A549 (cell line): ENCODE results near the gene MAP3K20. TPM values are rescaled to one million over a fixed set of nuclear protein-coding genes. Genes with fewer than 3 reads are reported as not detected.

Source experiments
- ATAC-seq, 2 experiments: fragments of 200-7000 bp in 1 of 2; fragments of >200 bp in 1 of 2; cut with Nextera tagmentation in 1 of 2; cut with Tn5 transposase in 1 of 2; 3 replicates each; pipeline versions ENCODE4 v1.8.0 to v1.9.1; 2018 to 2020; ENCODE audit warnings: mild to moderate bottlenecking in 1 of 2, moderate library complexity in 1 of 2
- CTCF ChIA-PET: fragments of 300-600 bp; sonication (Branson Sonifier 250); formaldehyde crosslinking; extraction: SDS; loops from one replicate; lab custom pipeline; 2021; ENCODE audit warnings: antibody characterized with exemption, inconsistent platforms; lab: Yijun Ruan, JAX
- POLR2A ChIA-PET: fragments of 350-600 bp; formaldehyde crosslinking; extraction: SDS; loops from one replicate; lab custom pipeline; 2021; ENCODE audit warnings: antibody characterized with exemption, inconsistent platforms; lab: Yijun Ruan, JAX
- DNase-seq, 2 experiments: peaks; one replicate each; pipeline versions ENCODE4 v3.0.0 to v3.0.0-alpha.2; 2011 to 2016; ENCODE audit warnings: low read depth in 1 of 2, low spot score in 1 of 2
- FAIRE-seq: peaks from 2 replicates; lab custom pipeline; 2011; peaks lifted over from hg19 to GRCh38; lab: Jason Lieb, UNC
- H3K27ac ChIP-seq, 2 experiments: fragments of >200 bp; sonication (Bioruptor Twin); formaldehyde crosslinking; 3 replicates each; pipeline ENCODE4 v1.5.1; 2016 to 2017
- H3K4me1 ChIP-seq: fragments of >200 bp; sonication (Bioruptor Twin); formaldehyde crosslinking; 3 replicates; pipeline ENCODE4 v1.6.1; 2016
- H3K4me2 ChIP-seq: fragments of >200 bp; sonication (Bioruptor Twin); formaldehyde crosslinking; 3 replicates; pipeline ENCODE4 v1.6.1; 2016
- H3K4me3 ChIP-seq: fragments of >200 bp; sonication (Bioruptor Twin); formaldehyde crosslinking; 3 replicates; pipeline ENCODE4 v1.5.1; 2016
- H3K9me3 ChIP-seq: fragments of >200 bp; sonication (Bioruptor Twin); formaldehyde crosslinking; 3 replicates; pipeline ENCODE4 v1.6.1; 2016
- BHLHE40 ChIP-seq: IDR thresholded peaks from 2 replicates; pipeline ENCODE4 v1.6.1; 2012; ENCODE audit warnings: low read depth, low read length, inconsistent platforms
- CBX2 ChIP-seq: fragments of 200-600 bp; sonication (generic); IDR thresholded peaks from 2 replicates; pipeline ENCODE4 v1.6.1; 2016; ENCODE audit warnings: low read depth, mild to moderate bottlenecking, borderline replicate concordance
- CBX8 ChIP-seq: fragments of 200-600 bp; sonication (generic); IDR thresholded peaks from 2 replicates; pipeline ENCODE4 v1.6.1; 2016
- CHD2 ChIP-seq: fragments of 150-350 bp; IDR thresholded peaks from 2 replicates; pipeline ENCODE4 v1.6.1; 2014; ENCODE audit warnings: low read length; ENCODE audit not compliant: partially characterized antibody
- CTCF ChIP-seq: fragments of >200 bp; sonication (Bioruptor Twin); formaldehyde crosslinking; IDR thresholded peaks from 3 replicates; pipeline ENCODE4 v1.5.1; 2016
- EHF ChIP-seq: fragments of 250-450 bp; sonication (Bioruptor Pico); IDR thresholded peaks from 2 replicates; pipeline ENCODE4 v1.5.0; 2020; ENCODE audit warnings: mild to moderate bottlenecking
- EHMT2 ChIP-seq: fragments of 200-600 bp; sonication (generic); IDR thresholded peaks from 2 replicates; pipeline ENCODE4 v1.6.1; 2016; ENCODE audit warnings: antibody characterized with exemption, low read depth, mild to moderate bottlenecking, moderate library complexity
- FOSL2 ChIP-seq, 2 experiments: fragments of 450-650 bp in 1 of 2; fragments of >200 bp in 1 of 2; sonication (Bioruptor Twin) in 1 of 2; formaldehyde crosslinking; IDR thresholded peaks; 2 replicates each; pipeline versions ENCODE4 v1.5.0 to v1.6.1; 2016 to 2020; ENCODE audit warnings: mild to moderate bottlenecking in 1 of 2, moderate library complexity in 1 of 2
- HES2 ChIP-seq: fragments of >200 bp; sonication (Bioruptor Twin); formaldehyde crosslinking; IDR thresholded peaks from 2 replicates; pipeline ENCODE4 v1.6.1; 2016
- HEYL ChIP-seq: fragments of 250-450 bp; sonication (Bioruptor Pico); IDR thresholded peaks from 2 replicates; pipeline ENCODE4 v1.8.0; 2021; ENCODE audit warnings: mild to moderate bottlenecking, moderate library complexity
- HMGXB4 ChIP-seq: fragments of 250-450 bp; sonication (Bioruptor Pico); IDR thresholded peaks from 2 replicates; pipeline ENCODE4 v1.5.0; 2021; ENCODE audit warnings: mild to moderate bottlenecking, moderate library complexity, borderline replicate concordance
- HOXA7 ChIP-seq: fragments of 250-450 bp; sonication (Bioruptor Pico); IDR thresholded peaks from 2 replicates; pipeline ENCODE4 v1.5.0; 2020; ENCODE audit warnings: mild to moderate bottlenecking, moderate library complexity
- HOXB13 ChIP-seq: fragments of 250-450 bp; sonication (Bioruptor Pico); IDR thresholded peaks from 2 replicates; pipeline ENCODE4 v1.5.0; 2020; ENCODE audit warnings: low read depth, mild to moderate bottlenecking, moderate library complexity
- HOXB5 ChIP-seq: fragments of 250-450 bp; sonication (Bioruptor Pico); IDR thresholded peaks from 2 replicates; pipeline ENCODE4 v1.5.0; 2020; ENCODE audit warnings: mild to moderate bottlenecking, moderate library complexity
- JUN ChIP-seq, 2 experiments: fragments of >200 bp; sonication (Bioruptor Twin); formaldehyde crosslinking; IDR thresholded peaks; 2 replicates in 1 of 2; 3 replicates in 1 of 2; pipeline ENCODE4 v1.6.1; 2016 to 2017
- JUNB ChIP-seq: fragments of >200 bp; sonication (Bioruptor Twin); formaldehyde crosslinking; IDR thresholded peaks from 2 replicates; pipeline ENCODE4 v1.6.1; 2016
- KDM5A ChIP-seq: fragments of 200-600 bp; sonication (generic); IDR thresholded peaks from 2 replicates; pipeline ENCODE4 v1.6.1; 2016; ENCODE audit warnings: antibody characterized with exemption, mild to moderate bottlenecking
- MAZ ChIP-seq: fragments of 150-350 bp; IDR thresholded peaks from 2 replicates; pipeline ENCODE4 v1.6.1; 2014; ENCODE audit warnings: antibody characterized with exemption, low read depth, low read length, borderline replicate concordance
- MYC ChIP-seq: IDR thresholded peaks from 2 replicates; pipeline ENCODE4 v1.6.1; 2012; ENCODE audit warnings: mild to moderate bottlenecking, inconsistent platforms, low read length, improper control_type of control experiment, borderline replicate concordance
- POLR2A ChIP-seq: IDR thresholded peaks from 2 replicates; pipeline ENCODE4 v1.6.1; 2012; ENCODE audit warnings: mild to moderate bottlenecking, low read length
- POLR2AphosphoS2 ChIP-seq: conservative IDR thresholded peaks from 2 replicates; pipeline ENCODE4 v1.6.1; 2012; ENCODE audit warnings: low read length, improper control_type of control experiment, inconsistent platforms
- RARB ChIP-seq: fragments of 250-450 bp; sonication (Bioruptor Pico); IDR thresholded peaks from 2 replicates; pipeline ENCODE4 v1.8.0; 2021; ENCODE audit warnings: mild to moderate bottlenecking, moderate library complexity
- TFCP2L1 ChIP-seq: fragments of 250-450 bp; sonication (Bioruptor Pico); IDR thresholded peaks from 2 replicates; pipeline ENCODE4 v1.5.0; 2021; ENCODE audit warnings: mild to moderate bottlenecking
- TP53 ChIP-seq: fragments of 250-450 bp; sonication (Bioruptor Pico); IDR thresholded peaks from 2 replicates; pipeline ENCODE4 v1.5.0; 2021; ENCODE audit warnings: mild to moderate bottlenecking, moderate library complexity
- ZNF302 ChIP-seq: fragments of 250-450 bp; sonication (Bioruptor Pico); IDR thresholded peaks from 2 replicates; pipeline ENCODE4 v1.9.0; 2021; ENCODE audit warnings: inconsistent platforms, mild to moderate bottlenecking, moderate library complexity
- WGBS: methylation state at CpG from one replicate; pipeline ENCODE4 v1.1.6; 2017; ENCODE audit errors: missing lambda C conversion rate; 5-methylcytosine and 5-hydroxymethylcytosine counted together
- polyA plus RNA-seq, 4 experiments: library from polyadenylated mRNA; depleted of rRNA in 3 of 4; stranded (reverse); fragments of >200 nt; fragmentation: RNase III in 1 of 4; extraction: RNeasy Plus Mini Kit Qiagen cat#74134 plus additional on column Dnase treatment in 1 of 4; gene quantifications; 2 replicates in 3 of 4; 3 replicates in 1 of 4; pipeline ENCODE4 v1.2.3, GENCODE V29; 2011 to 2017
- TF ChIP-seq, protein P1 (sequence below): fragments of 200-600 bp; sonication (generic); IDR thresholded peaks from 2 replicates; pipeline ENCODE4 v1.6.1; 2016; ENCODE audit warnings: antibody characterized with exemption, mild to moderate bottlenecking, moderate library complexity

The MAP3K20 gene
- polyA plus RNA-seq, 2 of the 4 experiments (the other 2 are of a cell fraction) = 34.7 to 80.7 TPM

DNA sequence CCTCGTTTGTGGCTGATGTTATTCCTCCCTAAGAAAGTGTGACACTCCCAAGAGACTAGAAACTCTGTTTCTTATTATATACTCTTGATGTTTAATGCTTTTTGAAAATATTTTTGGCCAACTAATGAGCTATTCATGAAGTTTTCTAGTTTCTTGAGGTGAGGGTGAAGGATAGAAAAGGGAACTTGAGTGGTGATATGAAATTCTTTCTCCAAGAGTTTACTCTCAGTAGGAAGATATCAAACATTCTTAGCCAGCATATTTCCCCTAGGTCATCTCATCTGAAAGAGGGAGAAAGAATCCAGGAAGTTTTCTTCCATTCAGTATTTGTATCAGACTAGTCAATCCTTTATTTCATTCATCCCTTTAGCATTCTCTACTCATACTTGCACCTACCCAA is 95.7 kb downstream of the MAP3K20 start:
- no peak for TF ChIP-seq CBX2
- TF ChIP-seq MAZ = no peak
- no peak for TF ChIP-seq POLR2A
- no peak for TF ChIP-seq EHF
- TF ChIP-seq HOXB13 (CRISPR knock-in tag) = no peak
- TF ChIP-seq RARB (CRISPR knock-in tag) = no peak
- no peak for TF ChIP-seq CTCF
- no peak for TF ChIP-seq CBX8
- TF ChIP-seq, protein P1, sequence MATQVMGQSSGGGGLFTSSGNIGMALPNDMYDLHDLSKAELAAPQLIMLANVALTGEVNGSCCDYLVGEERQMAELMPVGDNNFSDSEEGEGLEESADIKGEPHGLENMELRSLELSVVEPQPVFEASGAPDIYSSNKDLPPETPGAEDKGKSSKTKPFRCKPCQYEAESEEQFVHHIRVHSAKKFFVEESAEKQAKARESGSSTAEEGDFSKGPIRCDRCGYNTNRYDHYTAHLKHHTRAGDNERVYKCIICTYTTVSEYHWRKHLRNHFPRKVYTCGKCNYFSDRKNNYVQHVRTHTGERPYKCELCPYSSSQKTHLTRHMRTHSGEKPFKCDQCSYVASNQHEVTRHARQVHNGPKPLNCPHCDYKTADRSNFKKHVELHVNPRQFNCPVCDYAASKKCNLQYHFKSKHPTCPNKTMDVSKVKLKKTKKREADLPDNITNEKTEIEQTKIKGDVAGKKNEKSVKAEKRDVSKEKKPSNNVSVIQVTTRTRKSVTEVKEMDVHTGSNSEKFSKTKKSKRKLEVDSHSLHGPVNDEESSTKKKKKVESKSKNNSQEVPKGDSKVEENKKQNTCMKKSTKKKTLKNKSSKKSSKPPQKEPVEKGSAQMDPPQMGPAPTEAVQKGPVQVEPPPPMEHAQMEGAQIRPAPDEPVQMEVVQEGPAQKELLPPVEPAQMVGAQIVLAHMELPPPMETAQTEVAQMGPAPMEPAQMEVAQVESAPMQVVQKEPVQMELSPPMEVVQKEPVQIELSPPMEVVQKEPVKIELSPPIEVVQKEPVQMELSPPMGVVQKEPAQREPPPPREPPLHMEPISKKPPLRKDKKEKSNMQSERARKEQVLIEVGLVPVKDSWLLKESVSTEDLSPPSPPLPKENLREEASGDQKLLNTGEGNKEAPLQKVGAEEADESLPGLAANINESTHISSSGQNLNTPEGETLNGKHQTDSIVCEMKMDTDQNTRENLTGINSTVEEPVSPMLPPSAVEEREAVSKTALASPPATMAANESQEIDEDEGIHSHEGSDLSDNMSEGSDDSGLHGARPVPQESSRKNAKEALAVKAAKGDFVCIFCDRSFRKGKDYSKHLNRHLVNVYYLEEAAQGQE = no peak
- no peak for TF ChIP-seq POLR2AphosphoS2
- TF ChIP-seq HOXA7 (CRISPR knock-in tag) = no peak
- no peak for DNase-seq
- WGBS = 52% methylated on average over 1 of the region's 1 CpG
- H3K4me1 ChIP-seq = peaks cover 46% of the 10 kb centered on the region
- FAIRE-seq = no peak
- peak overlapping the region in 1 of 2 experiments; percentile 27; a peak in 1 of 6 replicates for H3K27ac ChIP-seq
- POLR2A ChIA-PET = interaction anchor here (1.1 kb wide), 1 partner anchor 122 kb away, joined by 5 read pairs; no protein-coding TSS in a partner anchor
- CTCF ChIA-PET = interaction anchor here (2.7 to 3.3 kb wide), 2 partner anchors 39 to 144 kb away, joined by 7 to 12 read pairs; no protein-coding TSS in a partner anchor
- H3K4me3 ChIP-seq = no peak overlapping the region
- no peak overlapping the region for H3K4me2 ChIP-seq
- H3K9me3 ChIP-seq = no peaks in the 10 kb centered on the region
- ATAC-seq = peak in 1 of 2 experiments; percentile 21; a peak in 1 of 6 replicates

- ChIA-PET CTCF (interaction anchor here (0.9 to 3.3 kb wide), 5 partner anchors 9 to 144 kb away, joined by 3 to 12 read pairs (median 4); no protein-coding TSS in a partner anchor), POLR2A (interaction anchor here (1.0 to 1.1 kb wide), 2 partner anchors 12 to 123 kb away, joined by 5 to 6 read pairs; no protein-coding TSS in a partner anchor)
- peaks cover 43% of the 10 kb centered on the region for H3K4me1 ChIP-seq
- peak overlapping the region in 1 of 2 experiments; percentile 64; a peak in 3 of 6 replicates for H3K27ac ChIP-seq
- DNase-seq = peak in 1 of 2 experiments; percentile 50
- no peak for FAIRE-seq
- no peaks in the 10 kb centered on the region for H3K9me3 ChIP-seq
- peak overlapping the region; percentile 10; the same call in 1 of the 3 replicates for H3K4me2 ChIP-seq
- 85% methylated on average over 1 of the region's 1 CpG for WGBS
- peak; percentile 56 to 70; a peak in 3 of 6 replicates for ATAC-seq
- no peak overlapping the region for H3K4me3 ChIP-seq
- TF ChIP-seq EHMT2 = no peak
- TF ChIP-seq HES2 = no peak
- TF ChIP-seq JUNB = no peak
- no peak for TF ChIP-seq ZNF302 (CRISPR knock-in tag)
- no peak for TF ChIP-seq MYC
- no peak; the same call in 1 of the 2 replicates for TF ChIP-seq HOXB5 (CRISPR knock-in tag)
- no peak for TF ChIP-seq HEYL (CRISPR knock-in tag)
- no peak for TF ChIP-seq CHD2
- no peak for TF ChIP-seq KDM5A
- TF ChIP-seq JUN (IDR thresholded peaks at IDR 0.05) = no peak
- TF ChIP-seq TFCP2L1 (CRISPR knock-in tag) = no peak
- TF ChIP-seq BHLHE40 = no peak
- TF ChIP-seq FOSL2 (IDR thresholded peaks at IDR 0.05) = no peak
- no peak for TF ChIP-seq FOSL2 (CRISPR knock-in tag; IDR thresholded peaks at IDR 0.05)
- TF ChIP-seq HMGXB4 = no peak
- TF ChIP-seq TP53 (CRISPR knock-in tag) = no peak
Observed at GRCh38 chr2:173171924-173172643, 96.4 kb downstream of the MAP3K20 start.
